ENCODE data around the gene SLC25A29.
"Not testable (repeated sequence)": the region's sequence is repeated elsewhere in the genome, so short reads cannot be mapped to it uniquely, and the experiment has no call there.

The SLC25A29 gene, protein sequence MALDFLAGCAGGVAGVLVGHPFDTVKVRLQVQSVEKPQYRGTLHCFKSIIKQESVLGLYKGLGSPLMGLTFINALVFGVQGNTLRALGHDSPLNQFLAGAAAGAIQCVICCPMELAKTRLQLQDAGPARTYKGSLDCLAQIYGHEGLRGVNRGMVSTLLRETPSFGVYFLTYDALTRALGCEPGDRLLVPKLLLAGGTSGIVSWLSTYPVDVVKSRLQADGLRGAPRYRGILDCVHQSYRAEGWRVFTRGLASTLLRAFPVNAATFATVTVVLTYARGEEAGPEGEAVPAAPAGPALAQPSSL

GRCh38 chr14:100306101-100306997, at the start of gene SLC25A29:
Gene SLC25A29, minus strand, starts transcription at chr14:100306444. Its CDS starts 212 bp downstream, at chr14:100306232.
- DNase-seq = peak in 55 of 56 donors; percentile 52 to 95 (median 82)

GRCh38 chr14:100350986-100351385, 44.7 kb upstream of the SLC25A29 start:
- DNase-seq = no peak

DNA sequence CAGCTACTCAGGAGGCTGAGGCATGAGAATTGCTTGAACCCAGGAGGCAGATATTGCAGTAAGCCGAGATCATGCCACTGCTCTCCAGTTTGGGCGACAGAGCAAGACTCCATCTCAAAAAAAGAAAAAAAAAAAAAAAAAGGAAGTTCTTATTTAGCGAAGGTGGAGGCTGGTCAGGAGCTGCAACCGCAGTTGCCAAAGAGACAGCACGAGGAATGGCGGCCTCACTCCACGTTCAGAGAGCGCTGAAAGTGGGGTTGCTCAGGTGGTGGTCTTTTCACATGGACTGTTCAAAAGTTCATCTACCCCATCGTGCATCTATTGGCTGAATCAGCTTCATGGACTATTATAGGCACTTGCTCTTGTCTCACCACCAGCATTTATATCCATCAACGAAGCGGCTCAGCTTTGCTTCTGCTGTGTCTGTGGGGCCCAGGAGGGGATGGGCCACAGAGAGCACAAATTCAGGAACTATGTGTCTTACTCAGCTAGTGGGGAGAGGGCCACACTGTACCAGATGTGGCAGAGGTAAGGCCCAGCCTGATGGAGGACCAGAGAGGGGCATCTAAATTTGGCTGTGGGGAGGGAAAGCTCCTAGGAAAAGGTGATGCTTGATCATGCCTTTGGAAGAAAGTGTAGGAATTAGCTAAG, 44.2 kb upstream of the SLC25A29 start:
- DNase-seq = no peak

DNA sequence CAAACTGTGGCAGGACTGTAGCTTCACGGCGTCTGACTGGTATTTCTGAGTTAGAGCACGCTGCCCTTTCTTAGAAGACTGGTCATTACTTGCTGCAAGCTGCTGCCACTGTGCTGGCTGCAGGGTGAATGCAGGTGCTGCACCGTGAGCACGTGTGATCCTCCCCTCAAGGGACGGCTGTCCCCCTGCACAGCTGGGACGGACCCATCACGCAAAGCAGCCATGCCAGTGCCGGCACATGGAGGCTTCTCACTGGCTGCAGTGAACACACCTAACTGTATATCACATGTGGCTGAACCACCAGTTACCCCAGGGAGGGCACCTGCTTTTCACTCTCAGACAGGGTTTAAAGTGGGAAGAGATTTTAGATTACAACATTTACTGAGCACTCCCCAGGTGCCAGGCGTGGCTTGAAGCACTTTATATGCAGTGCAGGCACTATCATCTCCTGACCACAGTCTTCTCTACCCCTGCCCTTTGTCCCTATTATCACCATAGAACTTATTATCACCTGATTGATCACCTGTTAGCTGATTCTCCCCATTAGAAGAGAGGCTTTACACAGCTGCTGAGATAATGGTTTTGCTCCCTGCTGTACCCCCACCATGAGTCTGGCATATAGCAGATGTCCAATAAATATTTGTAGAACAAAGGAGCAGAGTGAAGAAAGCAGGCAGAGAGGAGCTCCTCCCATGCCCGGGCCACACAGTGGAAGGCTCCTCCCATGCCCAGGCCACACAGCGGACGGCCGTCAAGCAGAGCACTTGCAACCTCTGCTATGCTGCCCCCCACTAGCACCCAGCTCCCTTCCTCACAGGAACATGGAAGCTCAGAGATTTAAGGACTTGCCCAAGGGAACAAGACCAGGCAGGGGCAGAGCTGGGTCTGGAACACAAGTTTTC, 42.8 kb upstream of the SLC25A29 start:
- DNase-seq = no peak

DNA sequence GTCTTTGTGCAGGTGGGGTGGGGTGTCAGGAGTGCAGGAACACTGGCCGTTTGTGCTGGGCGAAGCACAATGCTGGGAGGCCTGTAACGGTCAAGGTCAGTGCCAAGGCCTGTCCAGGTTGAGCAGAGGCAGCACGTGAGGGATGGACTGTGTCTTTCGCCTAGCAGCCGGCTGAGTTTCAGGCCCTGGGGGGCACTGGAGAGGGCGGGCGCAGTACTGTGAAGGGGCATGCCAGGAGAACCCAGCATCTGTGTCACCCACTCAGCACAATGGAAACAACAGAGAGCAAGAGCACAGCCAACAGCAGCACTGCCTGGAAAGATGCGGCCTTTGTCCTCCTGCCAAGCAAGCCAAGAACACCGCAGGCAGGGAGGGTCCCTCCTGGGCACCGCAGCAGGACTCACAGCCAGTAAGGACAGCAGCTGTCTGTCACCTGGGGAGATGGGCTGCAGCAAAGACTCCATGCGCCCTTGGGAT, 42.0 kb upstream of the SLC25A29 start:
- DNase-seq = no peak

DNA sequence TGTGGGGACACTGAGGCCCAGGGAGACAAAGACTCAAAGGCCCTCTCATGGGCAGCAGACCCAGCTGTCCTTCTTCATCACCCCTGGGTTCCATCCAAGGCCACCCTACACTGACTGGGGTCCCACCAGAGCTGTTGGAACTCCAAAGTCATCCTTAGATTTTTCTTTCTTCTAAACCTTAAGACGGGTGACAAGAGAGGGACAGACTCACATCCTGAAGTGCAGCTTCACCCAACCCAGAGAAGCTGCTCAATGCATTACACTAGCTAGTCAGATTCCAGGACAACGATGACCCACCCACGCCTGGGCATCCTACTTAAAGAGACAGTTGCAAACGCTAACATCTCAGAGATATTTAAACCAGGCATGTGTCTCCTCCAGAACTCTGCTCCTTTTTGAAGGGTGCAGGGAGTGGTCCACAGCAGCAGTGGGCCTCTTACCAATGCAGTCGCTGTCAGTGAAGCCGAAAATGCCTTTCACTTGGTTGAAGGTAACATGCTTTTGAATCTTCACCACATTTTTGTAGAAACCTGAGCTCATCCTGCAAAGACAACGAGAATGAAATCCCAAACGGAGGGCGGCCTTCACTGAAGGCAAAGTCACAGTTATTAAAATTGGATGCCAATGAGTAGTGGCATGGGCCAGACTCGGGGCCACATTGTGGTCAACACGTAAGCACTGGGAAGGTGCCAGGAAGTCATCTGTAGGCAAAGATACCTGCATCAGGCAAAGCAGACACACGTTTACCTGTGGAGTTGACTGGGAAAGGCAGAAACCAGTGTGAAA, 40.3 kb upstream of the SLC25A29 start:
- no peak for DNase-seq

DNA sequence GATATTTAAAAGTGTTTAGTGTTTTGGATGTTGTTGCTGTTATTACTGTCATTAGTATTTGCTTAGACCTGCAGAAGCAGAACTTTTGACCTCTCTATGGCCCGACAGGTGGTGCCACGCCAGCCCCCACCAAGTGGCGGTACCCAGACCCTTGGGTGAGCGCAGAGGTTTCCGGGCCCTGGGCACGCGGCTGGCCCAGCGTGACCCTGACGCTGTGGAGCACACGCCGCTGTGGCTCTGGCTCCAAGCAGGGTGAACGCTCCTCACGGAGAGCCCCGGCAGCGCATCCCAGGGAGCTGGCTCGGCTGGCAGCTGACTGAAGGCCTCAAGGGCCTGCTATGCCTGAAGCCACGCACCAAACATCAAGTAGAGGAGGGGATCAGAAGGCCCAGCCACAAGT, 39.5 kb upstream of the SLC25A29 start:
- DNase-seq = no peak

DNA sequence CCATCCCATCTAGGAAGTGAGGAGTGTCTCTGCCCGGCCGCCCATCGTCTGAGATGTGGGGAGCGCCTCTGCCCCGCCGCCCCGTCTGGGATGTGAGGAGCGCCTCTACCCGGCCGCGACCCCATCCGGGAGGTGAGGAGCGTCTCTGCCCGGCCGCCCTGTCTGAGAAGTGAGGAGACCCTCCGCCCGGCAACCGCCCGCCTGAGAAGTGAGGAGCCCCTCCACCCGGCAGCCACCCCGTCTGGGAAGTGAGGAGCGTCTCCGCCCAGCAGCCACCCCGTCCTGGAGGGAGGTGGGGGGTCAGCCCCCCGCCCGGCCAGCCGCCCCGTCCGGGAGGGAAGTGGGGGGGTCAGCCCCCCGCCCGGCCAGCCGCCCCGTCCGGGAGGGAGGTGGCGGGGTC, 38.4 kb upstream of the SLC25A29 start:
- DNase-seq = not testable (repeated sequence)

GRCh38 chr14:100342826-100343225, 36.6 kb upstream of the SLC25A29 start:
- DNase-seq = not testable (repeated sequence)

GRCh38 chr14:100342195-100342594, 36.0 kb upstream of the SLC25A29 start:
- DNase-seq = no peak

DNA sequence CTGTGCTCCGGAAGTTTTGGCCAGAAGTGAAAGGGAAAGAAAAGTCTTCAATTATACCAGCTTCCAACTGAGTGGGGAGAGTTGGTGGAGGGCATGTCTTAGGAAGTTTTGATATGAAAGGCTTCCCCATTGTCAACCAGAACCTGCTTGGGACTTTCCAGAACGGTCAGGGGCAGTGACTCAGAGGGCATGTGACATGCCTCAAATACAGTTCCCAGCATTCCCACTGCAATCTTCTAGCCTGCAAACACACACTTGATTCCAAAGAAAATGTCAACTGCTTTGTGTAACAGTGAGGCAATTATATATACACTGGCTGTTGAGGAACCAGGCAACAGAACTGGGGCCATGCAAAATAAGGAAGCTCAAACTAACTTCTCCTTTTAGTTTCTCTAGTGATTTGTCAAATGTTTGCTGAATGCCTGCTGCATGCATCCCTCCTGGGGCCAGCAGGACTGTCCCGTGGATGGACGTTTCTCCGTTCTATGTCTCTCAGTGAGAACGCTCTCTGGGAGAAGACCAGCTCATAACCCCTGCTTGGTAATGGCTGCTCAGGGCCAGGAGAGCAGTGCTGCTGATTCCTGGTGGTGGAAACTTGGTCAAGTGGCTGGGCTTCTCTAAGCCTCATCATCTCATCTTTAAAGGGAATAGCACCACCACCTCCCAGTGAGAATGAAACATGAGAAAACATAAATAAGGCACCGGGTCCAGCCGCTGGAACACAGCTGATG, 35.2 kb upstream of the SLC25A29 start:
- DNase-seq = peak in 8 of 56 donors; percentile 22 to 69 (median 36)

DNA sequence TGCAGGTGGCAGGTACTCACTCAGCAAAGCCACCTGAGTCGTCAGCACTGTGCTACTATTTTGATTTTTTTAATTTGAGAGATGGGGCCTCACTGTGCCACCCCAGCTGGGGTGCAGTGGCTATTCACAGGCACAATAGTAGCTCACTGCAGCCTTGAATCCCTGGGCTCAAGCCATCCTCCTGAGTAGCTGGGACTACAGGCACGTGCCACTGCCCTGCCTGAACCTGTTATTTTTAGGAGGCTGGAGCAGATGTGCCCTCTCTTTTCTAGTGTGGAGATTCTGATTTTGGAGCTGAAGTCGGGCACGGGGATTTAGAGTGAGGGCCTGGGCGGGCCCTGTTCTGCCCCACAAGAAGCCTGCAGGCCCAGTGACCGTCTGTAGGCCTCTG, 34.2 kb upstream of the SLC25A29 start:
- no peak for DNase-seq

- no peak for DNase-seq
Measured at GRCh38 chr14:100339766-100340422, 33.6 kb upstream of the SLC25A29 start.

- no peak for DNase-seq
Measured at GRCh38 chr14:100336618-100337530, 30.6 kb upstream of the SLC25A29 start.

GRCh38 chr14:100334904-100335303, 28.7 kb upstream of the SLC25A29 start:
- no peak for DNase-seq

GRCh38 chr14:100333827-100334226, 27.6 kb upstream of the SLC25A29 start:
- DNase-seq = no peak

- DNase-seq = no peak
Measured at GRCh38 chr14:100333311-100333710, 27.1 kb upstream of the SLC25A29 start.

- no peak for DNase-seq
Measured at GRCh38 chr14:100332797-100333196, 26.6 kb upstream of the SLC25A29 start.
